Retinal pigment epithelial cell (primary cell): ENCODE results near the gene ADAMTS17.

ENCODE experiments used
- DNase-seq: peaks from one replicate; pipeline ENCODE4 v3.0.0-alpha.2; 2010; ENCODE audit warnings: low read depth
- H3K4me3 ChIP-seq: 2 replicates; pipeline ENCODE4 v1.5.1; 2011; ENCODE audit warnings: mild to moderate bottlenecking, low read length, control low read depth, moderate library complexity
- TF ChIP-seq, protein P1 (sequence below): conservative IDR thresholded peaks from 2 replicates; pipeline ENCODE4 v1.5.1; 2011; ENCODE audit warnings: low read depth, low read length, control low read depth, inconsistent platforms

The ADAMTS17 gene

DNA sequence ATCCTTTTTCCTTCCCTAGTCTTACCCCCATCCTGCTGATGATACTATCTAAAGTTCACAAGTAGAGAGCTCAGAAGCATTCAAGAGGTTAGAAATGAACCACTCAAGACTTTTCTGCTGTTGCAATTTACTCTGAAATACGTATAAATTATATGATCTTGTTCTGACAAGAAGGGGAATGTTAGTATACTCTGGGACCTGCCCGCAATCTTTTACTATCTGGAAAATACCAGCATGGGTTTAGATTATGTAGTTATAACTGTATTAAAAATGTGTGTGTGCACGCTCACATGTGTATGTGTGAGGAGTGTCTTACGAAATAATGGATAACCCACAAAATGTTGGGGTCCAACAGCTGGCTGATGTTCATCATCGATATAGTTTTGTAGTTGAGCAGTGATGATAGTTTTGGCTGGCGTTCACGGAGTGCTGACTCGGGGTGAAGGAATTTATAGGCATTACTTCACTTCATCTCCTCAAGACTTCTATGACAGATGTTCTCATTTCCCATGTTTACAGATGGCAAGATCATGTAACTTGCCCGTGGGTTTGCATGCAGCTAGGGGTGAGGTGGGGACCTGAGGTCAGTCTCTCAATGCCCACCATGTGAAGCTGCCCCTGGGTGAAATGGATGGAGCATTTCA is 311.1 kb downstream of the ADAMTS17 start:
- H3K4me3 ChIP-seq = no peak overlapping the region
- TF ChIP-seq, protein P1, sequence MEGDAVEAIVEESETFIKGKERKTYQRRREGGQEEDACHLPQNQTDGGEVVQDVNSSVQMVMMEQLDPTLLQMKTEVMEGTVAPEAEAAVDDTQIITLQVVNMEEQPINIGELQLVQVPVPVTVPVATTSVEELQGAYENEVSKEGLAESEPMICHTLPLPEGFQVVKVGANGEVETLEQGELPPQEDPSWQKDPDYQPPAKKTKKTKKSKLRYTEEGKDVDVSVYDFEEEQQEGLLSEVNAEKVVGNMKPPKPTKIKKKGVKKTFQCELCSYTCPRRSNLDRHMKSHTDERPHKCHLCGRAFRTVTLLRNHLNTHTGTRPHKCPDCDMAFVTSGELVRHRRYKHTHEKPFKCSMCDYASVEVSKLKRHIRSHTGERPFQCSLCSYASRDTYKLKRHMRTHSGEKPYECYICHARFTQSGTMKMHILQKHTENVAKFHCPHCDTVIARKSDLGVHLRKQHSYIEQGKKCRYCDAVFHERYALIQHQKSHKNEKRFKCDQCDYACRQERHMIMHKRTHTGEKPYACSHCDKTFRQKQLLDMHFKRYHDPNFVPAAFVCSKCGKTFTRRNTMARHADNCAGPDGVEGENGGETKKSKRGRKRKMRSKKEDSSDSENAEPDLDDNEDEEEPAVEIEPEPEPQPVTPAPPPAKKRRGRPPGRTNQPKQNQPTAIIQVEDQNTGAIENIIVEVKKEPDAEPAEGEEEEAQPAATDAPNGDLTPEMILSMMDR = no peak
- no peak for DNase-seq

DNA sequence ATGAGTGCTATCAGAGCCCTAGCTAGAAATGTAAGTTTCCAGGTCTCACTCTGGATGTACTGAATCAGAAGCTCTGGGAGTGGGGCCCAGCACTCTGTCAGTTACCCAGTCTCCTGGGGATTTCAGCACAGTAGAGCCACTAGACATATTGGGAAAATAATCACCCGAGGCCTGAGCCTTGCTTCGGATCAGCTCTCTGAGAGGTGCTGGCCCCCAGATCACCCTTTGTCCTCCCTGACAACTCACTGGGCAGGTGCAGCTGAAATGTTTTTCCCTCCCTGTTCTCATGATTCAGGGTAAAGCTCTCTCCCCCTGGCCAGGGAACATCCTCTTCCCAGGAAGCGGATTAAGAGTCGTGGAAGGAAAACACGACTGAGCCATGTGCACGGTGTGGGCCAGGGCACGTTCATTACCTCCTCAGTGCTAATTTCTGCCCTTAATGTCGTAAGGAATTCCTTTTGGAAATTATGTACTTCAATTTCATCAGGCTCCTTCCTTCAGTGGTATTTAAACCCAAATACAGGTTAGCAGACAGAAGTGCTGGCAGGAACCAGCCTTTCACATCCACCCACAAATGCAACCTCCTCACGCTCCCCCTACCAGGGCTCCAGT is 311.8 kb downstream of the ADAMTS17 start:
- H3K4me3 ChIP-seq = no peak overlapping the region
- no peak for DNase-seq
- TF ChIP-seq, protein P1 = no peak

DNA sequence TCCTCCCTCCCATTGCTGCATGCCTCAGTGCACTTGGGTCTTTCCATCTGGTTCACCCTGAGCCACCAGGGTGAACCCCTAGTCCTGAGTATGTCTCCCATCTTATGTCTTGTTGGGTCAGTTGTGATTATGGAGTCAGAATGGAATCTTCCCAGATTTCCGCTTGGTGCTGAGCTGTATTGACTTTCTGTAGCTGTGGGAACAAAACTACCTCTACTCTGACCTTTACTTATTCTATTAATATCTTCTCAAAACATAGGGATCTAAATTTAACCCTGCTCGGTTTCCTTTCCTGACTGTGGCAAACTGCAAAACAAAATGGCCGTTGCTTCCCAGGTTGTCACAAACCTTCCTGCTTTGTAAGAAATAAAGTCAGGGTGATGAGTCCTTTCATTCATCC is 312.7 kb downstream of the ADAMTS17 start:
- no peak for DNase-seq
- H3K4me3 ChIP-seq = no peak overlapping the region
- TF ChIP-seq, protein P1 = no peak

DNA sequence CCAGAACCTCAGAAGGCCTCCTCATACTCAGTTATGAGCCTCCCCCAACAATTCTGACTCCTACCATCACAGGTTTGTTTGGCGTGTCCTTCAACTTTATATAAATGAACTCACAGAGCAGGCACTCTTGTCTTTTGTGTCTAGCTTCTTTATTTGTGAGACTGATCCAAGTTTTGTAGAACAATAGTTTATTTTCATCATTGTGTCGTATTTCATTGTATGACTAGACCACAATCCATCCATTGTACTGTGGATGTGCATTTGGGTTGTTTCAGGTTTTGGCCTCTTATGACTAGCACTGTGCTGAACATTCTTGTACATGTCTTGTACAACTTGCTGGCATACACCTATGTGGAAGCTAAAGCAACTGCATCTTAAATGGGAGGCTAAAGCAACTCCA is 315.7 kb downstream of the ADAMTS17 start:
- TF ChIP-seq, protein P1 = no peak
- no peak overlapping the region for H3K4me3 ChIP-seq
- DNase-seq = no peak

DNA sequence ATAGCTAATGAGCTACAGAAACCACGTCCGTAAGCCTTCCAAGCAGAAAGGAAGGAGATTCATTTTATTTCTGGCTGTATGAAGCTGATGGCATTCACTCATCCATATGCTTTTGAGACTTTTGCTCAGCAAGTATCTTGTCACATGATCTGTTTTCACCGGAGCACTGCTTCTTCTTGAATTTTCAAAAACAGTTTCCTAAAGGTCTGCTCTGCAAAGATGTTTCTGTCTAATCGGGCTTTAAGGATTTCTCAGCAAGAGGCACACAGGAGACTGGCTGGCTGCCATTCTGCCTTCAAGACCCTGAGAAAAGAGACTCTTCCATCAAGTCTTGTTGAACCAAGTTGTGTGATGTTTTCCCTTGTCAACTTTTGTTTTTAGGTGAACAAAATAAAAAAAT is 319.0 kb downstream of the ADAMTS17 start:
- DNase-seq = no peak
- no peak overlapping the region for H3K4me3 ChIP-seq
- TF ChIP-seq, protein P1 = no peak

DNA sequence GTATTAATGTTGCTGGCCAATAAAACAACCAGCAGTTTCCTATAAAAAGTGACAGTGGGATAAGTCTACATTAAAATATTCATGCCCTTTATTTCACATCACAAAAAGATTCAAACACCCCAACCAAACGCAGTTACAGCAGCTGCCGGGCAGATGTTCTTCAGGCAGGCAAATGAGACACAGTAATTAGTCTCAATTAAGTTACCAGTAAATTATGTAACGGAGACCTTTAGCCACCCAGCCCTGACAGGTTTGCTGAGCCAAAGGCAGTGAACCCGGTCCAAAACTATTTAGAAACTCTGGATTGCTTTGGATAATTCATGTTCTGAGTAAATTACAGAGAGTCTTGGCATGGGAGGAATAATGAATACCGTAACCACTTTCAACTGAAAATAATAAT is 319.4 kb downstream of the ADAMTS17 start:
- no peak for DNase-seq
- TF ChIP-seq, protein P1 = no peak
- no peak overlapping the region for H3K4me3 ChIP-seq

DNA sequence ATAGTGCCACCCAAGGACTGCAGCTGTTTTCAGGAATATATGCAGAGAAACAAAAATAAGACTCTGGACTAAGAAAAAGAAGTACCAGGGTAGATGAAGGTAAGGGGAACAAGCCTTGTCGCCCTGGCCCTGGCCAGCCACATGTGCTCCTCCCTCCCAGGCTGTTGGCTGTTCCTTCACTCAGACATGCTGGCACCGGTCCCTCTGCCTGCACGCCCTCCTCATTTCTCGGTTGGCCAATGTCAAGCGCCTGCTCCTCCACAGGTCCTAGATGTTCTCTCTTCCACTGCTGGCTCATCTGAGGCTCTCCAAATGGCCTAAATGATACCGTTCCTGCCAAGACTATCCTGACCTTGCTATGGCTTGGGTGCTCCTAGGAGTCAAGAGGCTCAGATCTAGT is 320.1 kb downstream of the ADAMTS17 start:
- no peak for DNase-seq
- TF ChIP-seq, protein P1 = no peak
- no peak overlapping the region for H3K4me3 ChIP-seq
